Mesodermal cell (in vitro differentiated cells): ENCODE results near the gene MACROH2A2.
"Not testable (repeated sequence)": the region's sequence is repeated elsewhere in the genome, so short reads cannot be mapped to it uniquely, and the experiment has no call there.

Experiments used
- H3K27ac ChIP-seq: 2 replicates; pipeline ENCODE4 v1.7.0; 2013; ENCODE audit warnings: mild to moderate bottlenecking, low read depth, low read length, moderate library complexity; ENCODE audit not compliant: severe bottlenecking
- H3K36me3 ChIP-seq: 2 replicates; pipeline ENCODE4 v1.7.1; 2013; ENCODE audit warnings: mild to moderate bottlenecking, low read length, moderate library complexity; ENCODE audit not compliant: control insufficient read depth, insufficient read depth
- H3K4me1 ChIP-seq: one replicate; pipeline ENCODE4 v1.7.1; 2013; ENCODE audit warnings: mild to moderate bottlenecking, low read length; ENCODE audit not compliant: insufficient read depth, control insufficient read depth, poor library complexity, severe bottlenecking
- H3K4me3 ChIP-seq: 2 replicates; pipeline ENCODE4 v1.7.0; 2013; ENCODE audit warnings: low read length, control low read depth, mild to moderate bottlenecking; ENCODE audit not compliant: insufficient read depth, poor library complexity, severe bottlenecking; ENCODE audit errors: extremely low read depth
- H3K9me3 ChIP-seq: 2 replicates; pipeline ENCODE4 v1.7.1; 2013; ENCODE audit warnings: mild to moderate bottlenecking, low read length, moderate library complexity; ENCODE audit not compliant: control insufficient read depth
- WGBS, 2 experiments: methylation state at CpG; one replicate each; pipeline ENCODE4 v1.1.5; 2013; ENCODE audit warnings: missing lambda C conversion rate in 2 of 2; ENCODE audit not compliant: insufficient coverage in 2 of 2; 5-methylcytosine and 5-hydroxymethylcytosine counted together

Gene MACROH2A2

DNA sequence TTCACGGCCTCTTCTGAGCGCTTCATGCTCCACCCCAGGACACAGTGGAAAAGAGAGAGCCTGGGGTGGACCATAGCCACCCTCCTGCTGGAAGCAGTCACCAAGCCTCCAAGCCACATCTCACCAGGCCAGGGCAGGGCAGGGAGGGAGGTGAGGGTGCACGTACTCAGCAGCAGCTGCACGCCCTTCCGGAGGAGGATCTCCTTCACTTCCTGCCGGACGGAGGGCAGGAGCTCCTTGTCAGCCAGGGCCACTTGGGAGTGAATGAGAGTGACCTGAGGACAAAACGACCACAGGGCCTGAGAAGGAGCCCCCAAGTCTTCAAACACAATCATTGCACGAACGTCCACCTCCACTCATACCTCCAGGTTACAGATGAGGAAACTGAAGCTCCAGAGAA is 65.0 kb downstream of the MACROH2A2 start:
- Histone ChIP-seq H3K36me3 (peaks cover 10% of the 10 kb centered on the region), H3K4me1 (no peaks in the 10 kb centered on the region), H3K4me3 (no peak overlapping the region), H3K9me3 (no peaks in the 10 kb centered on the region), H3K27ac (no peak overlapping the region)
- 98 to 100% methylated on average over 7 to 9 of the region's 10 CpGs for WGBS, 2 experiments

- peaks cover 7% of the 10 kb centered on the region for H3K36me3 ChIP-seq
- H3K27ac ChIP-seq: no peak overlapping the region
- 100% methylated on average over 2 of the region's 3 CpGs; no CpG with 5 or more reads in 1 of the 2 experiments for WGBS, 2 experiments
- H3K4me3 ChIP-seq: no peak overlapping the region
- no peaks in the 10 kb centered on the region for H3K4me1 ChIP-seq
- no peaks in the 10 kb centered on the region for H3K9me3 ChIP-seq
Measured at GRCh38 chr10:70118196-70118595, 65.5 kb downstream of the MACROH2A2 start.

DNA sequence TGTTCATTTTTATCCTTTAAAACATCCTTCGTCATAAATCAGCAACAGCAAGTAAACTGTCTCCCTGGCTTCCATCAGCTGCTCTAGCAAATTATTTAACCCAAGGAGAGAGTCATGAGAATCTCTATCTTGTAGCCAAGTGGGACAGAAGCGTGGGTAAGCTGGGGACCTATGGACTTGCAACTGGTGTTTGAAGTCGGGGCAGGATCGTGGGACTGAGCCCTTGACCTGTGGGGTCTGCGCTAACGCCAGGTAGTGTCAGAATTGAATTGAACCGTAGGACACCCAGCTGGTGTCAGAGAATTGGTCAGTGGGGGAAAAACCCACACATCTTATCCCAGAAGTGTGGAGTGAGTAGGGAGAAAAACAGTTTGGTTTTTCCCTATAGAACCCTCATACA is 66.6 kb downstream of the MACROH2A2 start:
- WGBS, 2 experiments: 83 to 97% methylated on average over 4 to 6 of the region's 7 CpGs
- Histone ChIP-seq H3K36me3 (no peaks in the 10 kb centered on the region), H3K9me3 (no peaks in the 10 kb centered on the region), H3K4me1 (no peaks in the 10 kb centered on the region), H3K4me3 (no peak overlapping the region), H3K27ac (no peak overlapping the region)

GRCh38 chr10:70119623-70120022 is 67.0 kb downstream of the MACROH2A2 start:
- no peaks in the 10 kb centered on the region for H3K36me3 ChIP-seq
- H3K27ac ChIP-seq: no peak overlapping the region
- H3K4me3 ChIP-seq: no peak overlapping the region
- H3K9me3 ChIP-seq: no peaks in the 10 kb centered on the region
- no peaks in the 10 kb centered on the region for H3K4me1 ChIP-seq
- WGBS, 2 experiments: 78 to 95% methylated on average over 7 to 8 of the region's 8 CpGs

GRCh38 chr10:70120417-70120816 is 67.8 kb downstream of the MACROH2A2 start:
- no peaks in the 10 kb centered on the region for H3K36me3 ChIP-seq
- H3K4me1 ChIP-seq: no peaks in the 10 kb centered on the region
- H3K9me3 ChIP-seq: no peaks in the 10 kb centered on the region
- H3K4me3 ChIP-seq: no peak overlapping the region
- no peak overlapping the region for H3K27ac ChIP-seq
- 85 to 90% methylated on average over 5 to 6 of the region's 6 CpGs for WGBS, 2 experiments

DNA sequence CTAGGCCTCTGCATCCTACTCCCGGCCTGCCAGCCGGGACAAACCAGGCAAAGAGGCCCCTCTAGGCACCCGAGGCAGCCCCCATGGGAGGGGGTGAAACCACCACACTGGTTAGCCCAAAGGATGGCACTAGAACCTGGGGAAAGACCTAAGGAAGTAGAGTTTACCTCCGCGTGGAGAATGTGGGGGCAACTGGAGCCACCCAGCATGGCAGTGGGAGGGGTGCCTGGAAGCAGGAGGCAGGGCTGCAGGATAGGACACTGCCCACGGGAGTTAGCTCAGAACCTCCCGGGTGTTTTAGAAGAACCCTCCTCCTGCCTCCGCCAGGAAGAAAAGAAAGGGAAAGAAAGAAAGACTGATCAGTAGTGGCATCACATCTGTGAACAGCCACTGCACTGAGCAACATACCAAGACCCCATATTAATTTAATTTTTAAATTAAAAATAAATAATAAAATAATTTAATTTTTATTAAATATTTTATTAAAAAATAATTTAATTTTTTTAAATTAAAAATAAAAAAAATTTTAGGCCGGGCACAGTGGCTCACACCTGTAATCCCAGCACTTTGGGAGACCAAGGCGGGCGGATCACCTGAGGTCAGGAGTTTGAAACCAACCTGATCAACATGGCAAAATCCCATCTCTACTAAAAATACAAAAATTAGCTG is 68.8 kb downstream of the MACROH2A2 start:
- no peak overlapping the region for H3K27ac ChIP-seq
- H3K36me3 ChIP-seq: no peaks in the 10 kb centered on the region
- no peaks in the 10 kb centered on the region for H3K4me1 ChIP-seq
- no peaks in the 10 kb centered on the region for H3K9me3 ChIP-seq
- H3K4me3 ChIP-seq: no peak overlapping the region
- 93% methylated on average over 3 to 7 of the region's 11 CpGs for WGBS, 2 experiments

- no peak overlapping the region for H3K27ac ChIP-seq
- WGBS, 2 experiments: 90 to 95% methylated on average over 3 to 5 of the region's 5 CpGs
- H3K4me3 ChIP-seq: no peak overlapping the region
- no peaks in the 10 kb centered on the region for H3K36me3 ChIP-seq
- no peaks in the 10 kb centered on the region for H3K4me1 ChIP-seq
- no peaks in the 10 kb centered on the region for H3K9me3 ChIP-seq
Measured at GRCh38 chr10:70122742-70123141, 70.1 kb downstream of the MACROH2A2 start.

DNA sequence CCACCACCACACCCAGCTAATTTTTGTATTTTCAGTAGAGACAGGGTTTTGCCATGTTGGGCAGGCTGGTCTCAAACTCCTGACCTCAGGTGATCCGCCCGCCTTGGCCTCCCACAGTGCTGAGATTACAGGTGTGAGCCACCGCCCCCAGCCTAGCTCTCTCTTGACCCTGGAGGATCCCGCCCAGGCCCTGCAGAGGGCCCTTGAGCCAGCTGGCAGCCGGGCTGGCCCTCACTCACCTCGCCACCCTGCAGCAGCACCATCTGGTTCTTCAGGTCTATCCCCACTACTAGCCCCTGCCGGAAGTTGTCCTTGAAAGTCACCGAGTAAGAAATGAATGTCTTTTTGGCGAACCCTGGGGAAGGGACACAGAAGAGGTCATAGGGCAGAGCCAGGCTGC is 70.5 kb downstream of the MACROH2A2 start:
- not testable (repeated sequence) for H3K27ac ChIP-seq, H3K4me1 ChIP-seq, H3K4me3 ChIP-seq, H3K36me3 ChIP-seq, H3K9me3 ChIP-seq
- whole genome bisulfite sequencing, 2 experiments: 87 to 100% methylated on average over 9 of the region's 9 CpGs

GRCh38 chr10:70123817-70124216 is 71.2 kb downstream of the MACROH2A2 start:
- Histone ChIP-seq H3K27ac (no peak overlapping the region), H3K4me1 (no peaks in the 10 kb centered on the region), H3K9me3 (no peaks in the 10 kb centered on the region), H3K36me3 (no peaks in the 10 kb centered on the region), H3K4me3 (no peak overlapping the region)
- WGBS, 2 experiments: 84 to 96% methylated on average over 4 to 5 of the region's 10 CpGs

DNA sequence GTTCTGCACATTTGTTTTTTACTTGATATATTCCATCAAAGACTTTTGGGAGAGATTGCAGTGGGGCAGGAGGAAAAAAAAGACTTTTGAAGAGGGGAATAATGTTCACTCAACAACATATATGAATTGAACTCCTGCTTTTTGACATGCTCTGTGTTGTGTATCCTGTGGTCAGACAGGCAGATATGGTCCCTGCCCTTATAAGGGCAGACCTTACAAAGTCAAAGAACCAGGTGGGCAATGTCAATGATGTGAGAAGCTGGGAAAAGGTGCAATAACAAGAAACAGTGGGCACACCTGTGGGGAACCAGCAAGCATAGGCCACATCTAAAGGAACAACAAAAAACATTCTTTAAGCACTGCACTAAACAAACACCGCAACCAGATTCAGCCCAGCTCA is 71.8 kb downstream of the MACROH2A2 start:
- no peaks in the 10 kb centered on the region for H3K4me1 ChIP-seq
- no peak overlapping the region for H3K27ac ChIP-seq
- H3K4me3 ChIP-seq: no peak overlapping the region
- 100% methylated on average over 1 of the region's 1 CpG; no CpG with 5 or more reads in 1 of the 2 experiments for WGBS, 2 experiments
- H3K36me3 ChIP-seq: no peaks in the 10 kb centered on the region
- H3K9me3 ChIP-seq: no peaks in the 10 kb centered on the region

GRCh38 chr10:70124918-70125317 is 72.3 kb downstream of the MACROH2A2 start:
- H3K27ac ChIP-seq: no peak overlapping the region
- H3K9me3 ChIP-seq: no peaks in the 10 kb centered on the region
- no peaks in the 10 kb centered on the region for H3K36me3 ChIP-seq
- 100% methylated on average over 1 of the region's 3 CpGs; no CpG with 5 or more reads in 1 of the 2 experiments for WGBS, 2 experiments
- no peaks in the 10 kb centered on the region for H3K4me1 ChIP-seq
- no peak overlapping the region for H3K4me3 ChIP-seq
